Breast epithelium (tissue), 3 donors: Measurements from ENCODE around the gene RPLP1.

Source experiments
- CTCF ChIP-seq, 3 donors: fragments of 450-650 bp; IDR thresholded peaks; one replicate each; pipeline ENCODE4 v1.5.1; 2016 to 2017; ENCODE audit warnings: antibody characterized with exemption in 3 of 3, mild to moderate bottlenecking in 3 of 3, moderate library complexity in 3 of 3
- POLR2A ChIP-seq: fragments of 450-650 bp; IDR thresholded peaks from one replicate; pipeline ENCODE4 v1.6.1; 2016; ENCODE audit warnings: antibody characterized with exemption, mild to moderate bottlenecking, moderate library complexity

DNA sequence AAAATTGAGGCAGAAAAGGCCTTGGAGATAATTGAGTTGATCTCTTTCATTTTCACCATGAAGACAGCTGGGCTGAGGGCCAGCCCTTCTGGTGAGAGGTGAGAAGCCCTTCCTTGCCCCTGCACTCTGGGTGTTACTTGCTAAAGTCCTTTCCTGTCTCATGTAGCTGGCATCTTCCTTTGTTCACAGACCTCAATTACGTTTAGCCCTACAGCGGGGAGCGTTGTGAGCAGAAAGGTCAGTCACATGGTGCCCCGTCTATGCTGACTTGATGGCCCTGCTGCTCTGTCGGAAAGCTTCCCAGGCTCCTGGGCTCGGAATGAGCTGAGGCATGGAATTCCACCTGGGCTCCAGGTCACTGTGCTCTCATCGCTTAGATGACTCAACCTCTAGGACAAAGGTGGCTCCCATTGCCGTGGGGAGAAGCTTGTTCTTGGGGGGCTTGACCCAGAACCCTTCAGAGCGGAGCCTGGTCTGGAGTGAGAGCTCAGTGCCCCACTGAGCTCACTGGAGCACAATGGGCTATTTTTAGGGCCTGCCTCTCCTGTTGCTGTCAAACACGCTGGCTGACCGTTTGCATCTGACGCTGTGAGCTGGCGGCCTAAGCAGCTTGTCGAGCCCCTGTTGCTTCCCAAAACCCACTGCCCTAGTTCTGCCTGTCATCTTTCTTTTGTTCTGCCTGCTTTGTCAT, 47.0 kb downstream of the RPLP1 start:
- TF ChIP-seq CTCF (IDR thresholded peaks at IDR 0.05) (no peak), POLR2A (no peak)
